ENCODE measurements around the gene CXorf49B. TPM values are rescaled to one million over a fixed set of nuclear protein-coding genes. Genes with fewer than 3 reads are reported as not detected.
"Not testable (repeated sequence)": the region's sequence is repeated elsewhere in the genome, so short reads cannot be mapped to it uniquely, and the experiment has no call there.

CXorf49B gene
- total RNA-seq (2022) (0.76 and 2.0 TPM in 2 replicates), Bru-seq, nascent RNA (not detected), BruChase-seq, experiment 1, labeled RNA remaining after a 6-hour chase (not detected), BruChase-seq, experiment 2, labeled RNA remaining after a 2-hour chase (not detected)
- long read RNA-seq, partial matches to known transcripts: 0 of 6 reads
- long read RNA-seq, other reads (novel, unspliced or antisense): 2 of 6 reads

GRCh38 chrX:71763049-71763448 is at the start of gene CXorf49B:
TSS of gene CXorf49B (plus strand) at chrX:71763349. CDS start at chrX:71763424, 75 bp downstream.
- CTCF ChIA-PET; intact Hi-C loops (cut with micrococcal nuclease; ENCODE audit: unreplicated experiment); H3K27me3 Mint-ChIP-seq (ENCODE audit: unreplicated experiment); BruUV-seq (replicated peaks); H3K36me3 Mint-ChIP-seq (ENCODE audit: insufficient read depth, unreplicated experiment); H3K4me3 Mint-ChIP-seq (ENCODE audit: low read depth, unreplicated experiment); H3K27ac Mint-ChIP-seq (ENCODE audit: unreplicated experiment); H3K4me1 Mint-ChIP-seq (ENCODE audit: low read depth, unreplicated experiment); H3K9me3 Mint-ChIP-seq (ENCODE audit: low read depth, unreplicated experiment); DNase-seq: not testable (repeated sequence)

GRCh38 chrX:71714064-71714463 is 49.1 kb upstream of the CXorf49B start:
- H3K36me3 Mint-ChIP-seq (ENCODE audit: insufficient read depth, unreplicated experiment); H3K27ac Mint-ChIP-seq (ENCODE audit: unreplicated experiment); H3K9me3 Mint-ChIP-seq (ENCODE audit: low read depth, unreplicated experiment); H3K27me3 Mint-ChIP-seq (ENCODE audit: unreplicated experiment); DNase-seq; intact Hi-C loops (cut with micrococcal nuclease; ENCODE audit: unreplicated experiment); H3K4me3 Mint-ChIP-seq (ENCODE audit: low read depth, unreplicated experiment); CTCF ChIA-PET; BruUV-seq (replicated peaks); H3K4me1 Mint-ChIP-seq (ENCODE audit: low read depth, unreplicated experiment): not testable (repeated sequence)

- H3K27ac Mint-ChIP-seq (ENCODE audit: unreplicated experiment); H3K9me3 Mint-ChIP-seq (ENCODE audit: low read depth, unreplicated experiment): not testable (repeated sequence)
Observed at GRCh38 chrX:71715551-71715950, 47.6 kb upstream of the CXorf49B start.

GRCh38 chrX:71716323-71716722 is 46.8 kb upstream of the CXorf49B start:
- BruUV-seq (replicated peaks); H3K9me3 Mint-ChIP-seq (ENCODE audit: low read depth, unreplicated experiment); H3K4me3 Mint-ChIP-seq (ENCODE audit: low read depth, unreplicated experiment); H3K27me3 Mint-ChIP-seq (ENCODE audit: unreplicated experiment); intact Hi-C loops (cut with micrococcal nuclease; ENCODE audit: unreplicated experiment); CTCF ChIA-PET; DNase-seq; H3K27ac Mint-ChIP-seq (ENCODE audit: unreplicated experiment); H3K36me3 Mint-ChIP-seq (ENCODE audit: insufficient read depth, unreplicated experiment); H3K4me1 Mint-ChIP-seq (ENCODE audit: low read depth, unreplicated experiment): not testable (repeated sequence)

More at GRCh38 chrX:71715551-71715950, 47.6 kb upstream of the CXorf49B start:
- intact Hi-C loops (cut with micrococcal nuclease; ENCODE audit: unreplicated experiment); CTCF ChIA-PET; H3K4me1 Mint-ChIP-seq (ENCODE audit: low read depth, unreplicated experiment); H3K36me3 Mint-ChIP-seq (ENCODE audit: insufficient read depth, unreplicated experiment); BruUV-seq (replicated peaks); DNase-seq; H3K27me3 Mint-ChIP-seq (ENCODE audit: unreplicated experiment); H3K4me3 Mint-ChIP-seq (ENCODE audit: low read depth, unreplicated experiment): not testable (repeated sequence)

- H3K9me3 Mint-ChIP-seq (ENCODE audit: low read depth, unreplicated experiment); H3K4me3 Mint-ChIP-seq (ENCODE audit: low read depth, unreplicated experiment); H3K27ac Mint-ChIP-seq (ENCODE audit: unreplicated experiment); BruUV-seq (replicated peaks); DNase-seq; H3K4me1 Mint-ChIP-seq (ENCODE audit: low read depth, unreplicated experiment); intact Hi-C loops (cut with micrococcal nuclease; ENCODE audit: unreplicated experiment); H3K27me3 Mint-ChIP-seq (ENCODE audit: unreplicated experiment); H3K36me3 Mint-ChIP-seq (ENCODE audit: insufficient read depth, unreplicated experiment); CTCF ChIA-PET: not testable (repeated sequence)
Observed at GRCh38 chrX:71718185-71718584, 45.0 kb upstream of the CXorf49B start, which contains the start of gene CXorf49. TSS of gene CXorf49 (minus strand) at chrX:71718285. CDS start at chrX:71718151, 134 bp downstream.

- H3K9me3 Mint-ChIP-seq (ENCODE audit: low read depth, unreplicated experiment); H3K4me3 Mint-ChIP-seq (ENCODE audit: low read depth, unreplicated experiment); H3K36me3 Mint-ChIP-seq (ENCODE audit: insufficient read depth, unreplicated experiment); CTCF ChIA-PET; H3K4me1 Mint-ChIP-seq (ENCODE audit: low read depth, unreplicated experiment); H3K27me3 Mint-ChIP-seq (ENCODE audit: unreplicated experiment); BruUV-seq (replicated peaks); H3K27ac Mint-ChIP-seq (ENCODE audit: unreplicated experiment); intact Hi-C loops (cut with micrococcal nuclease; ENCODE audit: unreplicated experiment); DNase-seq: not testable (repeated sequence)
Observed at GRCh38 chrX:71719195-71719594, 44.0 kb upstream of the CXorf49B start.

- H3K36me3 Mint-ChIP-seq (ENCODE audit: insufficient read depth, unreplicated experiment); H3K27ac Mint-ChIP-seq (ENCODE audit: unreplicated experiment); H3K4me1 Mint-ChIP-seq (ENCODE audit: low read depth, unreplicated experiment); H3K4me3 Mint-ChIP-seq (ENCODE audit: low read depth, unreplicated experiment); H3K9me3 Mint-ChIP-seq (ENCODE audit: low read depth, unreplicated experiment); DNase-seq; BruUV-seq (replicated peaks); intact Hi-C loops (cut with micrococcal nuclease; ENCODE audit: unreplicated experiment); CTCF ChIA-PET; H3K27me3 Mint-ChIP-seq (ENCODE audit: unreplicated experiment): not testable (repeated sequence)
Observed at GRCh38 chrX:71720289-71720886, 42.8 kb upstream of the CXorf49B start.

- H3K4me1 Mint-ChIP-seq (ENCODE audit: low read depth, unreplicated experiment); DNase-seq; H3K27ac Mint-ChIP-seq (ENCODE audit: unreplicated experiment); H3K4me3 Mint-ChIP-seq (ENCODE audit: low read depth, unreplicated experiment); CTCF ChIA-PET; H3K9me3 Mint-ChIP-seq (ENCODE audit: low read depth, unreplicated experiment); intact Hi-C loops (cut with micrococcal nuclease; ENCODE audit: unreplicated experiment); H3K27me3 Mint-ChIP-seq (ENCODE audit: unreplicated experiment); H3K36me3 Mint-ChIP-seq (ENCODE audit: insufficient read depth, unreplicated experiment): not testable (repeated sequence)
- TSS peak; percentile 76 for BruUV-seq (replicated peaks)
Observed at GRCh38 chrX:71760688-71761281, 2.4 kb upstream of the CXorf49B start.

GRCh38 chrX:71764832-71765231 is 1.7 kb downstream of the CXorf49B start:
- intact Hi-C loops (cut with micrococcal nuclease; ENCODE audit: unreplicated experiment); CTCF ChIA-PET; H3K9me3 Mint-ChIP-seq (ENCODE audit: low read depth, unreplicated experiment); H3K4me3 Mint-ChIP-seq (ENCODE audit: low read depth, unreplicated experiment); H3K4me1 Mint-ChIP-seq (ENCODE audit: low read depth, unreplicated experiment); H3K36me3 Mint-ChIP-seq (ENCODE audit: insufficient read depth, unreplicated experiment); DNase-seq; H3K27ac Mint-ChIP-seq (ENCODE audit: unreplicated experiment); H3K27me3 Mint-ChIP-seq (ENCODE audit: unreplicated experiment); BruUV-seq (replicated peaks): not testable (repeated sequence)

- DNase-seq; intact Hi-C loops (cut with micrococcal nuclease; ENCODE audit: unreplicated experiment); CTCF ChIA-PET; H3K9me3 Mint-ChIP-seq (ENCODE audit: low read depth, unreplicated experiment); H3K4me1 Mint-ChIP-seq (ENCODE audit: low read depth, unreplicated experiment); BruUV-seq (replicated peaks); H3K4me3 Mint-ChIP-seq (ENCODE audit: low read depth, unreplicated experiment); H3K27me3 Mint-ChIP-seq (ENCODE audit: unreplicated experiment); H3K27ac Mint-ChIP-seq (ENCODE audit: unreplicated experiment); H3K36me3 Mint-ChIP-seq (ENCODE audit: insufficient read depth, unreplicated experiment): not testable (repeated sequence)
Observed at GRCh38 chrX:71765613-71766012, 2.5 kb downstream of the CXorf49B start.
